ENCODE data around the gene CEACAM16. TPM values are rescaled to one million over a fixed set of nuclear protein-coding genes. Genes with fewer than 3 reads are reported as not detected.

CEACAM16 gene, protein sequence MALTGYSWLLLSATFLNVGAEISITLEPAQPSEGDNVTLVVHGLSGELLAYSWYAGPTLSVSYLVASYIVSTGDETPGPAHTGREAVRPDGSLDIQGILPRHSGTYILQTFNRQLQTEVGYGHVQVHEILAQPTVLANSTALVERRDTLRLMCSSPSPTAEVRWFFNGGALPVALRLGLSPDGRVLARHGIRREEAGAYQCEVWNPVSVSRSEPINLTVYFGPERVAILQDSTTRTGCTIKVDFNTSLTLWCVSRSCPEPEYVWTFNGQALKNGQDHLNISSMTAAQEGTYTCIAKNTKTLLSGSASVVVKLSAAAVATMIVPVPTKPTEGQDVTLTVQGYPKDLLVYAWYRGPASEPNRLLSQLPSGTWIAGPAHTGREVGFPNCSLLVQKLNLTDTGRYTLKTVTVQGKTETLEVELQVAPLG
- total RNA-seq: 0.16 TPM in 1 of 2 replicates, not detected in the other

DNA sequence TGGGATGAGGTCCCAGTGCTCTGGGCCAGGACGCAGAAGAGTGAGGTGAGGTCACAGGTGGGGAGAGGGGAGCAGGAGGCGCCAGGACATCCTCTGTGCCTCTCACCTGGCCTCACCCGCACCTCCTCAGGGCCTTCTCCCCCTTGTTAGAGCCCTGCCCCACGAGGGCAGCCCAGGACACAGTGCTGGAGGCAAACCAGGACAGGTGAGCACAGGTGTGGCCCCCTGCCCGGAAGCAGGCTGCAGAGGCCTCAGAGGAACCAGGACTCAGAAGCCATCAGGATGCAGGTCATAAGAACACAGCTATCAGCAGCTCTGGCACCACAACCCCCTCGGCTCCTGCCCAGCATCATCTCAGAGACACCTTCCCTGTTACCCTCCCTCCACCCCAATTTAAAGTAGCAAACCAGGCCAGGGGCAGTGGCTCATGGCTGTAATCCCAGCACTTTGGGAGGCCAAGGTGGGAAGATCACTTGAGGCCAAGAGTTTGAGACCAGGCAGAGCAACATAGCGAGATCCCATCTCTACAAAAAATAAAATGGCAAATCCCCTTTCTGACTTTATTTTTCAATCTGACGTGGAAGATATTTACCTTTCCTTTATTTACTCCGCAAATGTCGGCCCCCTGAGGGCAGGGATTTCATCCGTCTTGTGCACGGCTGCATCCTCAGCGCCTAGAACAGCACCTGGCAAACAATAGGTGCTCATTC is at the start of gene CEACAM16:
TSS of gene CEACAM16 (plus strand) at position 660 of the 710 bp plus-strand sequence. CDS start 2,306 bp downstream, outside the sequence.

DNA sequence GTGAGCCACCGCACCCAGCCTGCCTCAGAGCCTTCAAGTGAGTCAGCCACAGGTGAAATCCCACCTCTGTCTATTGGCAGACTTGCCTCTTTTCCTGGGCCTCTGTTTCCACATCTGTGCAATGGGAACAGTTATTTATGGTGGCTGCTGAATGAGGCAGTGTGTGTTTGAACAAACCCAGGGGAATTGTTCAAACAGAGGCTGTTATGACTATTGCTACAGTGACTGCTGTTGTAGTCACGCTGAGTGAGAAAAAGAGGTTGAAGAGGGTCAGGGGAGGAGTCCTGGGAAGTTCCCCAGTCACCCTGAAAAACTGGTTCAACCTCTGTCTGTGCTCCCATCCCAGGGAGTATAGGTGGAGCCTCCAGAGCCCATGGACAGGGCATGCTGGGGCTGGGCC is 27.6 kb upstream of the CEACAM16 start, which contains the start of gene CEACAM19:
TSS of gene CEACAM19 (plus strand) at position 83 of the 400 bp plus-strand sequence. CDS start 450 bp downstream, outside the sequence.

DNA sequence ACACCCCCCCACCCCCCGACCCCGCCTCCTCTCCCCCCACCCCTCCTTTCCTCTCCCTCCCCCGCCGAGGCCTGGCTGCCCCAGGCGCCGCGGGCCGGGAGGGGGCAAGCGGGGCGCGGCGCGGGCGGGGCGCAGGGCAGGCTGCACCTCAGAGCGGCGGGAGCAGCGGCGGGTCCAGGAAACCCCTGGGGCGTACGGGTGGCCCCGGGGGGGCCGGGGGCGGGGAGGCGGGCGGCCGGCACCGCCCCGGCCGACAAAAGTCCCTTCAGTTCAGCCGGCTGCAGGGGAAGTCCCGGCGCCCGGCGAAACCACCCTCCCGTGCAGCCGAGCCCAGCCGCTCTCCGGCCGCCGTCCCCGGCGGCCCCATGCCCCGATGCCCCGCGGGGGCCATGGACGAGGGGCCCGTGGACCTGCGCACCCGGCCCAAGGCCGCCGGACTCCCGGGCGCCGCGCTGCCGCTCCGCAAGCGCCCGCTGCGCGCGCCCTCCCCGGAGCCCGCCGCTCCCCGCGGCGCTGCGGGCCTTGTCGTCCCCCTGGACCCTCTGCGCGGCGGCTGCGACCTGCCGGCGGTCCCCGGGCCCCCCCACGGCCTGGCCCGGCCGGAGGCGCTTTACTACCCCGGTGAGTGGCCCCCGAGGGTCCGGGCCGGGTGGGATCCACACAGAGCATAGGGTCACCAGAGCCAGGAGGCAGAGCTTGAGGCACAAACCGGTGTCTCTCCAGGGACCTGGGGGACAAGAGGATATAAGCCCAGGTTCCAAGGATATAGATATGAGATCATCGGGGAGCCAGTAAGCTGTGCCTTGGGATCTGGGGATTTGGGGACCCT is 49.7 kb downstream of the CEACAM16 start, which contains the start of gene BCL3:
TSS of gene BCL3 (plus strand) at position 283 of the 829 bp plus-strand sequence. CDS start at position 366, 83 bp downstream.

Other genes with a start within 250 kb of the CEACAM16 start
- 4.4 and 7.9 TPM in 2 replicates for gene ZNF180, start 198.6 kb upstream of the CEACAM16 start, total RNA-seq
- gene CEACAM20, start 169.5 kb upstream of the CEACAM16 start, total RNA-seq: not detected in 2 replicates
- gene IGSF23, start 85.6 kb upstream of the CEACAM16 start, total RNA-seq: 0.38 TPM in 1 of 2 replicates, not detected in the other
- 50.2 and 262 TPM in 2 replicates for gene PVR, start 55.2 kb upstream of the CEACAM16 start, total RNA-seq
- 0.49 and 3.7 TPM in 2 replicates for gene CEACAM19, start 27.7 kb upstream of the CEACAM16 start, total RNA-seq
- gene BCL3, start 49.6 kb downstream of the CEACAM16 start, total RNA-seq: 4.0 and 6.7 TPM in 2 replicates
- 0.06 TPM in 1 of 2 replicates, not detected in the other for gene CBLC, start 78.7 kb downstream of the CEACAM16 start, total RNA-seq
- gene BCAM, start 110.0 kb downstream of the CEACAM16 start, total RNA-seq: 24.4 and 65.4 TPM in 2 replicates
- gene NECTIN2, start 147.1 kb downstream of the CEACAM16 start, total RNA-seq: 115 and 167 TPM in 2 replicates
- gene TOMM40, start 192.1 kb downstream of the CEACAM16 start, total RNA-seq: 40.5 and 54.6 TPM in 2 replicates
- 2.4 and 3.8 TPM in 2 replicates for gene APOE, start 206.6 kb downstream of the CEACAM16 start, total RNA-seq
- gene APOC1, start 215.5 kb downstream of the CEACAM16 start, total RNA-seq: 0.31 and 1.5 TPM in 2 replicates
- gene APOC4, start 243.1 kb downstream of the CEACAM16 start, total RNA-seq: not detected in 2 replicates
- gene APOC2, start 246.9 kb downstream of the CEACAM16 start, total RNA-seq: not detected in 2 replicates